ENCODE measurements around the gene LACC1. TPM values are rescaled to one million over a fixed set of nuclear protein-coding genes. Genes with fewer than 3 reads are reported as not detected.

The LACC1 gene
- total RNA-seq, 1 donor from 2014 or later = 4.8 TPM

GRCh38 chr13:43880926-43881325, 1.2 kb downstream of the LACC1 start:
- H3K4me3 Mint-ChIP-seq (ENCODE audit: unreplicated experiment) = no peak overlapping the region
- no peaks in the 10 kb centered on the region for H3K9me3 Mint-ChIP-seq (ENCODE audit: unreplicated experiment)
- peaks cover 21% of the 10 kb centered on the region for H3K4me1 Mint-ChIP-seq (ENCODE audit: unreplicated experiment)
- H3K36me3 Mint-ChIP-seq (ENCODE audit: low read depth, unreplicated experiment) = peaks cover 7% of the 10 kb centered on the region
- no peak for DNase-seq (ENCODE audit: low spot score)
- no peak overlapping the region for H3K27ac Mint-ChIP-seq (ENCODE audit: unreplicated experiment)
- peaks cover 6% of the 10 kb centered on the region for H3K27me3 Mint-ChIP-seq (ENCODE audit: unreplicated experiment)
- TF ChIP-seq CTCF (IDR thresholded peaks at IDR 0.05; ENCODE audit: unreplicated experiment) = no peak

GRCh38 chr13:43881580-43881979, 1.9 kb downstream of the LACC1 start:
- H3K36me3 Mint-ChIP-seq (ENCODE audit: low read depth, unreplicated experiment) = peaks cover 7% of the 10 kb centered on the region
- peaks cover 6% of the 10 kb centered on the region for H3K27me3 Mint-ChIP-seq (ENCODE audit: unreplicated experiment)
- no peak overlapping the region for H3K27ac Mint-ChIP-seq (ENCODE audit: unreplicated experiment)
- TF ChIP-seq CTCF (IDR thresholded peaks at IDR 0.05; ENCODE audit: unreplicated experiment) = no peak
- H3K4me1 Mint-ChIP-seq (ENCODE audit: unreplicated experiment) = peaks cover 21% of the 10 kb centered on the region
- H3K9me3 Mint-ChIP-seq (ENCODE audit: unreplicated experiment) = no peaks in the 10 kb centered on the region
- no peak overlapping the region for H3K4me3 Mint-ChIP-seq (ENCODE audit: unreplicated experiment)
- DNase-seq (ENCODE audit: low spot score) = no peak

GRCh38 chr13:43883631-43884030, 3.9 kb downstream of the LACC1 start:
- TF ChIP-seq CTCF (IDR thresholded peaks at IDR 0.05; ENCODE audit: unreplicated experiment) = no peak
- Mint-ChIP-seq H3K36me3 (ENCODE audit: low read depth, unreplicated experiment) (peaks cover 2% of the 10 kb centered on the region), H3K27ac (ENCODE audit: unreplicated experiment) (no peak overlapping the region), H3K4me1 (ENCODE audit: unreplicated experiment) (peaks cover 8% of the 10 kb centered on the region), H3K4me3 (ENCODE audit: unreplicated experiment) (no peak overlapping the region), H3K27me3 (ENCODE audit: unreplicated experiment) (peaks cover 4% of the 10 kb centered on the region), H3K9me3 (ENCODE audit: unreplicated experiment) (no peaks in the 10 kb centered on the region)
- no peak for DNase-seq (ENCODE audit: low spot score)

GRCh38 chr13:43884222-43884621, 4.5 kb downstream of the LACC1 start:
- Mint-ChIP-seq H3K9me3 (ENCODE audit: unreplicated experiment) (no peaks in the 10 kb centered on the region), H3K4me3 (ENCODE audit: unreplicated experiment) (no peak overlapping the region), H3K36me3 (ENCODE audit: low read depth, unreplicated experiment) (no peaks in the 10 kb centered on the region), H3K4me1 (ENCODE audit: unreplicated experiment) (peaks cover 6% of the 10 kb centered on the region), H3K27ac (ENCODE audit: unreplicated experiment) (no peak overlapping the region), H3K27me3 (ENCODE audit: unreplicated experiment) (peaks cover 4% of the 10 kb centered on the region)
- no peak for DNase-seq (ENCODE audit: low spot score)
- no peak for TF ChIP-seq CTCF (IDR thresholded peaks at IDR 0.05; ENCODE audit: unreplicated experiment)

GRCh38 chr13:43894438-43894837, 14.7 kb downstream of the LACC1 start:
- H3K36me3 Mint-ChIP-seq (ENCODE audit: low read depth, unreplicated experiment) = no peaks in the 10 kb centered on the region
- no peak overlapping the region for H3K27ac Mint-ChIP-seq (ENCODE audit: unreplicated experiment)
- H3K4me3 Mint-ChIP-seq (ENCODE audit: unreplicated experiment) = no peak overlapping the region
- no peaks in the 10 kb centered on the region for H3K9me3 Mint-ChIP-seq (ENCODE audit: unreplicated experiment)
- peaks cover 4% of the 10 kb centered on the region for H3K4me1 Mint-ChIP-seq (ENCODE audit: unreplicated experiment)
- peak; percentile 71 for TF ChIP-seq CTCF (IDR thresholded peaks at IDR 0.05; ENCODE audit: unreplicated experiment)
- peaks cover 1% of the 10 kb centered on the region for H3K27me3 Mint-ChIP-seq (ENCODE audit: unreplicated experiment)
- no peak for DNase-seq (ENCODE audit: low spot score)

All from endothelial cell (in vitro differentiated cells).